ENCODE results near the gene SFXN5.

DNA sequence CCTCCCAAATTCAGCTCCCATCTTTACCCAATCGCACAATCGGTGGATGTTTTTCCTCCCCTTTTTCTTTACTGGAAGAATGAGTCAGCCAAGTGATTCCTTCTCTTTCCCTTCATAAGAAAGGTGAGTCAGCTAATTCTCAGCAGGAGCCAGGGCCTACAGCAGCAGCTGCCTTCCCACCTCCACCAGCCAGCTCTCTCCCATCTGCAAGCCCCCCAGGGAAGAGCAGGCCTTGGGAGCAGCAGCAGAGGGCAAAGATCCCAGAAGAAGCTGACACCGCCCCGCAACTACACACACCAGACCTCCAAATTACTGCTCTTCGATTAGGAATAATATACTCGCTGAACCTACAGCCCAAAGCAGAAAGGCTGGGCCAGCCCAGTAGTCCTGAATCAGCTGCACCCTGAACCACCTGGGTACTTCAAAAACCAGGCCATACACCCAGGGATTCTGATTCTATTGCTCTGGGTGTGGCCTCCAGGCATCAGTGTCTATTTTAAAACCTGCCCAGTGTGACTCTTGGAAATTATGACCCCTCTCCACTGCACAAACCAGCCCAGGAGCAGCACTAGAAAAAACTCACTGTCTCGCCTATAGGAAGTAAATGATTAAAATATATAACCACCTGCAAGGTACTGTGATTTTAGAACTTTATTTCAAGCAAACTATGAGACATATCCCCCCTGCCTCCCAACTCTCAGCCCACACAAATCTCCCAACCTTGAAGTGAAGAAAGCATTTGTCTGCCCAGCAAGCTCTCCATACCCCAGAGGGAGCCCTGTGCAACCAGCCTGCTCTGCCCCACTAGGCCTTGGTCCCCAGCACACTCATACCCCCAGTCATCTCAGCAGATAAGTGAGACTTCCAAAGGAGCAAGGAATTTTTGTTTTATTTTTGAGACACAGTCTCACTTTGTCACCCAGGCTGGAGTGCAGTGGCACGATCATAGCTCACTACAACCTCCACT lies 7.3 kb downstream of the SFXN5 start:
- TF ChIP-seq CTCF (optimal IDR thresholded peaks at IDR 0.05 in 1 of 3, IDR thresholded peaks at IDR 0.05 in 1 of 3, conservative IDR thresholded peaks at IDR 0.05 in 1 of 3; ENCODE audit: extremely low read depth in 1 of 3, insufficient read depth in 2 of 3, low read length in 3 of 3) (no peak), EZH2 (IDR thresholded peaks at IDR 0.05; ENCODE audit: low read length) (no peak)
